NCI-H82 (cell line): ENCODE data around the gene FOXO3B.
"Not testable (repeated sequence)": the region's sequence is repeated elsewhere in the genome, so short reads cannot be mapped to it uniquely, and the experiment has no call there.

ENCODE experiments used
- DNase-seq: peaks from one replicate; lab custom pipeline; 2025; lab: John Stamatoyannopoulos, UW

Gene FOXO3B

GRCh38 chr17:18650094-18650493 lies 32.0 kb downstream of the FOXO3B start:
- DNase-seq, result not testable (repeated sequence)

GRCh38 chr17:18644291-18644690 lies 37.8 kb downstream of the FOXO3B start, which contains the start of gene TBC1D28:
TBC1D28 (minus strand) TSS chr17:18644391; CDS start chr17:18641352, 3,039 bp downstream.
- DNase-seq, result not testable (repeated sequence)

GRCh38 chr17:18643124-18643523 lies 39.0 kb downstream of the FOXO3B start:
- not testable (repeated sequence) for DNase-seq

GRCh38 chr17:18638357-18638756 lies 43.8 kb downstream of the FOXO3B start:
- DNase-seq, result not testable (repeated sequence)

GRCh38 chr17:18636237-18636636 lies 45.9 kb downstream of the FOXO3B start:
- DNase-seq, result not testable (repeated sequence)

GRCh38 chr17:18635773-18636172 lies 46.3 kb downstream of the FOXO3B start:
- DNase-seq, result not testable (repeated sequence)

GRCh38 chr17:18634550-18635263 lies 47.4 kb downstream of the FOXO3B start:
- not testable (repeated sequence) for DNase-seq
